ENCODE measurements around the gene HERPUD1.

The HERPUD1 gene

GRCh38 chr16:56912746-56913708 is 18.9 kb upstream of the HERPUD1 start:
- H3K9ac ChIP-seq (ENCODE audit: low read length): peak overlapping the region; percentile 86
- H3K79me2 ChIP-seq (ENCODE audit: low read length): no peaks in the 10 kb centered on the region
- no peaks in the 10 kb centered on the region for H3K36me3 ChIP-seq (replicated peaks; ENCODE audit: insufficient read depth, low read length)
- peak overlapping the region; percentile 81; the same call in 1 of the 2 replicates for H3K4me2 ChIP-seq (ENCODE audit: low read depth, low read length)
- TF ChIP-seq EZH2phosphoT487 (IDR thresholded peaks at IDR 0.05; ENCODE audit: low read length): no peak
- TF ChIP-seq, protein P1, sequence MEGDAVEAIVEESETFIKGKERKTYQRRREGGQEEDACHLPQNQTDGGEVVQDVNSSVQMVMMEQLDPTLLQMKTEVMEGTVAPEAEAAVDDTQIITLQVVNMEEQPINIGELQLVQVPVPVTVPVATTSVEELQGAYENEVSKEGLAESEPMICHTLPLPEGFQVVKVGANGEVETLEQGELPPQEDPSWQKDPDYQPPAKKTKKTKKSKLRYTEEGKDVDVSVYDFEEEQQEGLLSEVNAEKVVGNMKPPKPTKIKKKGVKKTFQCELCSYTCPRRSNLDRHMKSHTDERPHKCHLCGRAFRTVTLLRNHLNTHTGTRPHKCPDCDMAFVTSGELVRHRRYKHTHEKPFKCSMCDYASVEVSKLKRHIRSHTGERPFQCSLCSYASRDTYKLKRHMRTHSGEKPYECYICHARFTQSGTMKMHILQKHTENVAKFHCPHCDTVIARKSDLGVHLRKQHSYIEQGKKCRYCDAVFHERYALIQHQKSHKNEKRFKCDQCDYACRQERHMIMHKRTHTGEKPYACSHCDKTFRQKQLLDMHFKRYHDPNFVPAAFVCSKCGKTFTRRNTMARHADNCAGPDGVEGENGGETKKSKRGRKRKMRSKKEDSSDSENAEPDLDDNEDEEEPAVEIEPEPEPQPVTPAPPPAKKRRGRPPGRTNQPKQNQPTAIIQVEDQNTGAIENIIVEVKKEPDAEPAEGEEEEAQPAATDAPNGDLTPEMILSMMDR (IDR thresholded peaks at IDR 0.05; ENCODE audit: low read length): no peak
- TF ChIP-seq EZH2 (optimal IDR thresholded peaks at IDR 0.05; ENCODE audit: low read depth, low read length): no peak
- peaks cover 44% of the 10 kb centered on the region for H3F3A ChIP-seq (ENCODE audit: insufficient read depth, low read length)
- peaks cover 81% of the 10 kb centered on the region for H3K4me1 ChIP-seq (ENCODE audit: low read length)
- no peak overlapping the region for H3K4me3 ChIP-seq (ENCODE audit: low read length)
- no peaks in the 10 kb centered on the region for H4K20me1 ChIP-seq (ENCODE audit: insufficient read depth, low read length)
- H3K27ac ChIP-seq (ENCODE audit: low read length): peak overlapping the region; percentile 98
- H3K9me3 ChIP-seq (replicated peaks; ENCODE audit: insufficient read depth, low read length): no peaks in the 10 kb centered on the region
- DNase-seq: no peak
- no peaks in the 10 kb centered on the region for H3K27me3 ChIP-seq (replicated peaks; ENCODE audit: insufficient read depth, low read length)
- no peak overlapping the region for H2AFZ ChIP-seq (ENCODE audit: low read length)
- H3K9me2 ChIP-seq (replicated peaks; ENCODE audit: insufficient read depth, low read length): no peaks in the 10 kb centered on the region

DNA sequence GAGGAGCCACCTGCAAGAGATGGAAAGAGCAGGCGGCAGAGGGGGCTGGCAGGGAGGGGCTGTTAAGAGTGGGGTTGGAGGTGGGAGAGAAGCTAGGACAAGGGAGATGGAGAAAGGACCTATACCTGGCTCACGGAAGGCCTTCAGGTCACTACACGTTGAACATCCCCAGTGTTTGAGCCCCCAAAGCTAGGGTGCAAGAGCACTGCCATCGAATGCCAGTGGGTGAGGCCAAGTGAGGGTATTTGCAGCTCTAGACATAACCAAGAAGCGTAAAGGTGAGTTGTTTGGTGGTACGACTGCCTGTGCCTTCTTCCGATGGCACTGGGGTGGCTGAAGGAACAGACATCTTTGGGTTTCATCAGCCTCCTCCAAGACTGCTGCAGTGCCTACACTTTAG is 17.0 kb upstream of the HERPUD1 start:
- no peak for DNase-seq
- H3K36me3 ChIP-seq (replicated peaks; ENCODE audit: insufficient read depth, low read length): no peaks in the 10 kb centered on the region
- H3K9ac ChIP-seq (ENCODE audit: low read length): no peak overlapping the region
- no peaks in the 10 kb centered on the region for H3K9me2 ChIP-seq (replicated peaks; ENCODE audit: insufficient read depth, low read length)
- H3K9me3 ChIP-seq (replicated peaks; ENCODE audit: insufficient read depth, low read length): no peaks in the 10 kb centered on the region
- H2AFZ ChIP-seq (ENCODE audit: low read length): no peak overlapping the region
- peaks cover 44% of the 10 kb centered on the region for H3F3A ChIP-seq (ENCODE audit: insufficient read depth, low read length)
- TF ChIP-seq EZH2phosphoT487 (IDR thresholded peaks at IDR 0.05; ENCODE audit: low read length) (no peak), EZH2 (optimal IDR thresholded peaks at IDR 0.05; ENCODE audit: low read depth, low read length) (no peak)
- TF ChIP-seq, protein P1 (IDR thresholded peaks at IDR 0.05; ENCODE audit: low read length): no peak
- no peaks in the 10 kb centered on the region for H4K20me1 ChIP-seq (ENCODE audit: insufficient read depth, low read length)
- H3K4me1 ChIP-seq (ENCODE audit: low read length): peaks cover 83% of the 10 kb centered on the region
- no peaks in the 10 kb centered on the region for H3K27me3 ChIP-seq (replicated peaks; ENCODE audit: insufficient read depth, low read length)
- no peak overlapping the region for H3K4me2 ChIP-seq (ENCODE audit: low read depth, low read length)
- no peaks in the 10 kb centered on the region for H3K79me2 ChIP-seq (ENCODE audit: low read length)
- no peak overlapping the region for H3K4me3 ChIP-seq (ENCODE audit: low read length)
- peak overlapping the region; percentile 98; the same call in 1 of the 2 replicates for H3K27ac ChIP-seq (ENCODE audit: low read length)

DNA sequence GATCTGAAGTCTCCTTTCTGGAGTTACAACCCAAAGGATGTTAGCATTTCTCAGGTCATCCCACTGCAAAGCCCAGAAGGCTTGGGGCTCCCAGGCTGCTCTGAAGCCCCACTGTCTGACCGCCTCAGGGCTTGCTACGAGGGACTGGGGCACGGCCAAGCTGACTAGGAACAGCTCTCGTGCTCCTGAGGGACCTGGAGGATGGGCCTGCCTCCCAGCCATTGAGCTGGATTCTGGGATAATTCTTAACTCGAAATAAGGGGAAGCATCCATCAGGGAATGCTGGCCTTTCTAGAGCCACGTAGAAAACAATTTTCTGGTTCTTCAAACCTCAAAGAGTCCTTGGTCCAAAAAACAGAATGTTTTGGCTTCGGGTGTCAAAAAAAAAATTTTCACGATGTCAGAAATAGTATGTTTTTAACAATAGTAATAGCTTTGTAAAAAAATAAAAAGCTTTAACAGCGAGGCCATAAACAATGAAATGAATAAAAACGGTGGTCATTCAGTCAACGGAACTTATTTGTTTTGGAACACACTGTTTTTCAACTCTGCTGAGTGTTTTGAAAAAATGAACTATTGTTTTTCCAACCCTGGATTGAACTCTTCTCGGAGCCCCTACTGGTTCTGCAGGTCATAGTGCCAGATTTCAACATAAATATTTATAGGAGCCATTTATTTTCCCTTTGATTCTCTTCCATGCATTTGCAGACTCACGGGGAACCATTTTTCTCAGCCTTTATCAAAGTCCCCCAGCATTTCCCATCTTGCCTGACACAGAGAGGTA is 16.4 kb upstream of the HERPUD1 start:
- no peaks in the 10 kb centered on the region for H3K79me2 ChIP-seq (ENCODE audit: low read length)
- TF ChIP-seq EZH2phosphoT487 (IDR thresholded peaks at IDR 0.05; ENCODE audit: low read length) (no peak), EZH2 (optimal IDR thresholded peaks at IDR 0.05; ENCODE audit: low read depth, low read length) (no peak)
- TF ChIP-seq, protein P1 (IDR thresholded peaks at IDR 0.05; ENCODE audit: low read length): no peak
- no peak overlapping the region for H2AFZ ChIP-seq (ENCODE audit: low read length)
- H4K20me1 ChIP-seq (ENCODE audit: insufficient read depth, low read length): no peaks in the 10 kb centered on the region
- H3F3A ChIP-seq (ENCODE audit: insufficient read depth, low read length): peaks cover 38% of the 10 kb centered on the region
- H3K27ac ChIP-seq (ENCODE audit: low read length): peak overlapping the region; percentile 98
- H3K9ac ChIP-seq (ENCODE audit: low read length): peak overlapping the region; percentile 94
- no peaks in the 10 kb centered on the region for H3K36me3 ChIP-seq (replicated peaks; ENCODE audit: insufficient read depth, low read length)
- no peak overlapping the region; the same call in 1 of the 2 replicates for H3K4me2 ChIP-seq (ENCODE audit: low read depth, low read length)
- peaks cover 79% of the 10 kb centered on the region for H3K4me1 ChIP-seq (ENCODE audit: low read length)
- no peak overlapping the region for H3K4me3 ChIP-seq (ENCODE audit: low read length)
- no peak for DNase-seq
- no peaks in the 10 kb centered on the region for H3K27me3 ChIP-seq (replicated peaks; ENCODE audit: insufficient read depth, low read length)
- no peaks in the 10 kb centered on the region for H3K9me2 ChIP-seq (replicated peaks; ENCODE audit: insufficient read depth, low read length)
- H3K9me3 ChIP-seq (replicated peaks; ENCODE audit: insufficient read depth, low read length): no peaks in the 10 kb centered on the region

Measured in MM.1S (cell line).